ENCODE measurements around the gene CDC20.
A peak's percentile ranks its signal among the peaks of the same experiment; 100 is the strongest.

Gene CDC20

GRCh38 chr1:43358746-43359693 lies at the start of gene CDC20:
Gene CDC20 (plus strand): TSS chr1:43358981. CDS start chr1:43359216, 235 bp downstream.
- peak within 1 kb of the TSS; percentile 87 for H3K4me3 ChIP-seq (ENCODE audit: low read depth, low read length)

- no peak overlapping the region for H3K4me3 ChIP-seq (ENCODE audit: low read depth, low read length)
Observed at GRCh38 chr1:43309405-43310025, 49.3 kb upstream of the CDC20 start.

GRCh38 chr1:43311521-43311920 lies 47.3 kb upstream of the CDC20 start:
- H3K4me3 ChIP-seq (ENCODE audit: low read depth, low read length) = no peak overlapping the region

- no peak overlapping the region for H3K4me3 ChIP-seq (ENCODE audit: low read depth, low read length)
Observed at GRCh38 chr1:43312212-43312623, 46.6 kb upstream of the CDC20 start.

- no peak overlapping the region for H3K4me3 ChIP-seq (ENCODE audit: low read depth, low read length)
Observed at GRCh38 chr1:43312663-43313515, 45.9 kb upstream of the CDC20 start.

- no peak overlapping the region for H3K4me3 ChIP-seq (ENCODE audit: low read depth, low read length)
Observed at GRCh38 chr1:43313771-43314170, 45.0 kb upstream of the CDC20 start.

GRCh38 chr1:43314233-43314632 lies 44.5 kb upstream of the CDC20 start:
- no peak overlapping the region for H3K4me3 ChIP-seq (ENCODE audit: low read depth, low read length)

- no peak overlapping the region for H3K4me3 ChIP-seq (ENCODE audit: low read depth, low read length)
Observed at GRCh38 chr1:43315481-43315880, 43.3 kb upstream of the CDC20 start.

- H3K4me3 ChIP-seq (ENCODE audit: low read depth, low read length) = no peak overlapping the region
Observed at GRCh38 chr1:43315963-43316737, 42.6 kb upstream of the CDC20 start.

GRCh38 chr1:43316738-43317520 lies 41.9 kb upstream of the CDC20 start:
- no peak overlapping the region for H3K4me3 ChIP-seq (ENCODE audit: low read depth, low read length)

GRCh38 chr1:43317817-43318471 lies 40.8 kb upstream of the CDC20 start:
- no peak overlapping the region for H3K4me3 ChIP-seq (ENCODE audit: low read depth, low read length)

- no peak overlapping the region for H3K4me3 ChIP-seq (ENCODE audit: low read depth, low read length)
Observed at GRCh38 chr1:43318831-43319230, 40.0 kb upstream of the CDC20 start.

GRCh38 chr1:43319288-43319687 lies 39.5 kb upstream of the CDC20 start:
- no peak overlapping the region for H3K4me3 ChIP-seq (ENCODE audit: low read depth, low read length)

GRCh38 chr1:43319766-43320165 lies 39.0 kb upstream of the CDC20 start:
- H3K4me3 ChIP-seq (ENCODE audit: low read depth, low read length) = no peak overlapping the region

GRCh38 chr1:43321331-43321891 lies 37.4 kb upstream of the CDC20 start:
- H3K4me3 ChIP-seq (ENCODE audit: low read depth, low read length) = no peak overlapping the region

- H3K4me3 ChIP-seq (ENCODE audit: low read depth, low read length) = no peak overlapping the region
Observed at GRCh38 chr1:43322506-43322905, 36.3 kb upstream of the CDC20 start.

- no peak overlapping the region for H3K4me3 ChIP-seq (ENCODE audit: low read depth, low read length)
Observed at GRCh38 chr1:43324810-43325209, 34.0 kb upstream of the CDC20 start.

- H3K4me3 ChIP-seq (ENCODE audit: low read depth, low read length) = no peak overlapping the region
Observed at GRCh38 chr1:43325381-43325780, 33.4 kb upstream of the CDC20 start.
